DMS 273 (cell line): ENCODE measurements around the gene RHBDD2.
"Not testable (repeated sequence)": the region's sequence is repeated elsewhere in the genome, so short reads cannot be mapped to it uniquely, and the experiment has no call there.

Source experiments
- DNase-seq: peaks from one replicate; lab custom pipeline; 2025; ENCODE audit not compliant: unreplicated experiment; lab: John Stamatoyannopoulos, UW

RHBDD2 gene

GRCh38 chr7:75878769-75879611 lies at the start of gene RHBDD2:
Gene RHBDD2 (plus strand): TSS chr7:75879034. CDS start chr7:75879083, 49 bp downstream.
- DNase-seq, result peak; percentile 99

GRCh38 chr7:75829656-75830055 lies 49.2 kb upstream of the RHBDD2 start:
- DNase-seq, result not testable (repeated sequence)

- DNase-seq, result no peak
These were observed 47.9 kb upstream of the RHBDD2 start for GRCh38 chr7:75830978-75831377.

GRCh38 chr7:75833662-75834061 lies 45.2 kb upstream of the RHBDD2 start:
- not testable (repeated sequence) for DNase-seq

- no peak for DNase-seq
These were observed 43.0 kb upstream of the RHBDD2 start for GRCh38 chr7:75835688-75836285.

- no peak for DNase-seq
These were observed 42.0 kb upstream of the RHBDD2 start for GRCh38 chr7:75836798-75837197.

GRCh38 chr7:75838281-75838930 lies 40.4 kb upstream of the RHBDD2 start:
- DNase-seq, result not testable (repeated sequence)

GRCh38 chr7:75840029-75840428 lies 38.8 kb upstream of the RHBDD2 start:
- no peak for DNase-seq

GRCh38 chr7:75842836-75843446 lies 35.9 kb upstream of the RHBDD2 start:
- no peak for DNase-seq

GRCh38 chr7:75843613-75844116 lies 35.2 kb upstream of the RHBDD2 start:
- no peak for DNase-seq

GRCh38 chr7:75844158-75844557 lies 34.7 kb upstream of the RHBDD2 start:
- DNase-seq, result no peak

- not testable (repeated sequence) for DNase-seq
These were observed 33.7 kb upstream of the RHBDD2 start for GRCh38 chr7:75845132-75845531.

GRCh38 chr7:75847707-75848106 lies 31.1 kb upstream of the RHBDD2 start:
- DNase-seq, result no peak

GRCh38 chr7:75849573-75849972 lies 29.3 kb upstream of the RHBDD2 start:
- DNase-seq, result no peak

- DNase-seq, result no peak
These were observed 28.6 kb upstream of the RHBDD2 start for GRCh38 chr7:75850235-75850634.

GRCh38 chr7:75854233-75854632 lies 24.6 kb upstream of the RHBDD2 start:
- no peak for DNase-seq

GRCh38 chr7:75854813-75855345 lies 24.0 kb upstream of the RHBDD2 start:
- DNase-seq, result not testable (repeated sequence)

- no peak for DNase-seq
These were observed 22.3 kb upstream of the RHBDD2 start for GRCh38 chr7:75856536-75856935.

GRCh38 chr7:75858410-75858809 lies 20.4 kb upstream of the RHBDD2 start:
- DNase-seq, result no peak

- DNase-seq, result no peak
These were observed 17.2 kb upstream of the RHBDD2 start for GRCh38 chr7:75861636-75862035.

- DNase-seq, result not testable (repeated sequence)
These were observed 14.6 kb upstream of the RHBDD2 start for GRCh38 chr7:75864251-75864650.
